ENCODE measurements around the gene BABAM1.

BABAM1 gene

GRCh38 chr19:17325133-17325532, 57.9 kb downstream of the BABAM1 start:
- no peak for DNase-seq

- DNase-seq, result no peak
Measured at GRCh38 chr19:17325881-17326594, 58.8 kb downstream of the BABAM1 start.

GRCh38 chr19:17326595-17326966, 59.3 kb downstream of the BABAM1 start:
- DNase-seq, result no peak

GRCh38 chr19:17327068-17327653, 59.9 kb downstream of the BABAM1 start:
- DNase-seq, result no peak

GRCh38 chr19:17327654-17328516, 60.6 kb downstream of the BABAM1 start:
- no peak for DNase-seq

Data from activated CD4-positive, alpha-beta T cell treated with anti-CD3 and anti-CD28 coated beads, Interleukin-2, amount 50 U/mL, for 16 hours (primary cell).